NB4 (cell line): ENCODE results near the gene ACKR4.

Experiments
- DNase-seq: peaks from one replicate; pipeline ENCODE4 v3.0.0; 2010; ENCODE audit warnings: low read depth
- H3K4me3 ChIP-seq: one replicate; pipeline ENCODE4 v1.5.1; 2011; ENCODE audit warnings: mild to moderate bottlenecking, low read depth, low read length, moderate library complexity
- CTCF ChIP-seq: IDR thresholded peaks from one replicate; pipeline ENCODE4 v1.5.1; 2012; ENCODE audit warnings: low read depth, low read length
- MAX ChIP-seq: IDR thresholded peaks from 2 replicates; pipeline ENCODE4 v1.6.1; 2011; ENCODE audit warnings: low read depth, low read length
- MYC ChIP-seq: IDR thresholded peaks from 2 replicates; pipeline ENCODE4 v1.6.1; 2011; ENCODE audit warnings: low read depth, low read length
- POLR2A ChIP-seq: IDR thresholded peaks from 2 replicates; pipeline ENCODE4 v1.6.1; 2011; ENCODE audit warnings: mild to moderate bottlenecking; ENCODE audit not compliant: insufficient read length; ENCODE audit errors: extremely low read depth

Gene ACKR4

DNA sequence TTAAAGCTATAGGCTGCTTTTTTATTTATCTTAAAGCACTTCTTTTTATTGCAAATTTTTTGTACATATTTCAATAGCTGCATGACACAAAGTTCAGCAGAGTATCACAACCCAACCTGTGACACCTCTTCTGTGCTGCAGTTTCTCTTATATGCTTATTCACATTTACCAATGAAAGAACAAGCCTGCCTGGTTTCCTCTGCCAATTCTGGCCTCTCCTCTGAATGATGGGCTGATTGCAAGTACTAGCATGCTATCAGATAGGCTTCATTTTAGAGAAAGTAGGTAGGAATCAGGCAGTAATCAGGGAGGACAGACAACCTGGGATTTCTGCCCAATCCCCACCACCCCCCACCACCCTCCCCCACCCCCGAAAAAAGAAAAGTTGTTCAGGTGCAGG lies 26.6 kb downstream of the ACKR4 start:
- no peak for TF ChIP-seq MYC
- no peak for TF ChIP-seq MAX
- TF ChIP-seq POLR2A, result no peak
- H3K4me3 ChIP-seq, result no peak overlapping the region
- DNase-seq, result no peak

DNA sequence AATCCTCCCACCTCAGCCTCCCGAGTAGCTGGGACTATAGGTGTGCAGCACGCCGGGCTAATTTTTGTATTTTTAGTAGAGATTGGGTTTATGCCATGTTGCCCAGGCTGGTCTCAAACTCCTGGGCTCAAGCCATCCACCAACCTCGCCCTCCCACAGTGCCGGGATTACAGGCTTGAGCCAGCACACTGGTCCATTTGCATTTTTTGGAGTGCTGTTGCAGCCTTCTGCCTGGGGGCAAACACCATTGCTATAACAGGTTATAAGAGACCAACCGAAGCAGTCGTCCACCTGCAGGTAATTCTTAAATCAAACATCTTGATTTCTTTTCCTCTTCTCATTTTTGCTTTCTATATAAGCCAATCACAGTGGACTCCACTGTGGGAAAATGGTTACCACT lies 27.7 kb downstream of the ACKR4 start:
- H3K4me3 ChIP-seq, result no peak overlapping the region
- no peak for TF ChIP-seq POLR2A
- no peak for TF ChIP-seq MAX
- no peak for TF ChIP-seq MYC
- TF ChIP-seq CTCF, result no peak
- DNase-seq, result no peak

- H3K4me3 ChIP-seq, result no peak overlapping the region
- DNase-seq, result no peak
- TF ChIP-seq MAX (no peak), POLR2A (no peak), CTCF (no peak), MYC (no peak)
Observed at GRCh38 chr3:132625613-132626012, 28.5 kb downstream of the ACKR4 start.

GRCh38 chr3:132626955-132627354 lies 29.9 kb downstream of the ACKR4 start:
- H3K4me3 ChIP-seq, result no peak overlapping the region
- DNase-seq, result no peak
- TF ChIP-seq MAX, result no peak
- no peak for TF ChIP-seq MYC
- TF ChIP-seq POLR2A, result no peak

DNA sequence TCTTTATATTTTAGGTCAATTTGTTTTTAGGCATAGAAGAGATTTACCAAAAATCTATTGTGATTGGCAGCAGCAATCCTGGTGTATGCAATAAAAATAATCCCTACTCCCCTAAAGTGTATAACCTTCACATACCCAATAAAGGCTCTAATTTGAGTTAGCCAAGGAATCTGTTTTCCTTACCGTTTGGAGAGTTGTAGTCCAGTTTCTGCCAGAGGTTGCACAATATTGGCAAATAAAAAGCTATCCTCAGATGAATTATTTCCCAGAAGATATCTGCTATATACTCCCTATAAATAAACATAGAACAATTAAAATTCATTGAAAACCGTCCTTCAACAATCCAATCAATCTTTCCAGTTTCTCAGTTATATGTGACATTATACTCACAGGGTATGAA lies 31.1 kb downstream of the ACKR4 start:
- no peak overlapping the region for H3K4me3 ChIP-seq
- no peak for TF ChIP-seq MAX
- no peak for DNase-seq

GRCh38 chr3:132629928-132630327 lies 32.9 kb downstream of the ACKR4 start:
- TF ChIP-seq POLR2A, result no peak
- no peak for TF ChIP-seq CTCF
- TF ChIP-seq MYC, result no peak
- no peak for DNase-seq
- no peak overlapping the region for H3K4me3 ChIP-seq

- no peak overlapping the region for H3K4me3 ChIP-seq
- no peak for DNase-seq
- TF ChIP-seq CTCF (no peak), MYC (no peak), POLR2A (no peak), MAX (no peak)
Observed at GRCh38 chr3:132630612-132631011, 33.5 kb downstream of the ACKR4 start.
